ENCODE measurements around the gene SCARB1.

Gene SCARB1

DNA sequence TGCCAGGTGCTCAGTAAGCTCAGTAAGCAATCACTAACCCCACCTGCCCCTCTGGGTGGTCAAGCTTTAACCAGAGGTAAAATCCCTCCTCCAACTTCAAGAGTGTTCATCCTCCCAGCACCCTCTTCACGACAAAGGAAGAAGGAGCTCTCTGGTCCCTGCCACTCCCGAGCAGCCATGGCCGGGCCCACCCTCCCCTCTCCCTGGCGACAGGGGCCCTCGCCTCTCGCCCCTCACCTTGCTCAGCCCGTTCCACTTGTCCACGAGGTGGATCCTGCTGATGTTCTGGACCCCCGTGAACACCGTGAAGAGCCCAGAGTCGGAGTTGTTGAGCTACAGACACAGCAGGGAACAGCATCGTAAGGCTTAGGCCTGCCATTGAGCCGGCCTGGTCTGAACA lies 52.0 kb downstream of the SCARB1 start:
- H3K4me3 ChIP-seq (replicated peaks; ENCODE audit: insufficient read depth, low read length), result no peak overlapping the region
- no peak for DNase-seq (ENCODE audit: low read depth in 1 of 2, low spot score in 1 of 2)
- H3K27me3 ChIP-seq (ENCODE audit: insufficient read depth, poor library complexity, severe bottlenecking), result no peaks in the 10 kb centered on the region
- no peak overlapping the region for H3K27ac ChIP-seq (replicated peaks)
- TF ChIP-seq GABPA (IDR thresholded peaks at IDR 0.05; ENCODE audit: low read depth), result no peak
- TF ChIP-seq POLR2AphosphoS5 (IDR thresholded peaks at IDR 0.05; ENCODE audit: low read depth), result no peak
- TF ChIP-seq, protein P1, sequence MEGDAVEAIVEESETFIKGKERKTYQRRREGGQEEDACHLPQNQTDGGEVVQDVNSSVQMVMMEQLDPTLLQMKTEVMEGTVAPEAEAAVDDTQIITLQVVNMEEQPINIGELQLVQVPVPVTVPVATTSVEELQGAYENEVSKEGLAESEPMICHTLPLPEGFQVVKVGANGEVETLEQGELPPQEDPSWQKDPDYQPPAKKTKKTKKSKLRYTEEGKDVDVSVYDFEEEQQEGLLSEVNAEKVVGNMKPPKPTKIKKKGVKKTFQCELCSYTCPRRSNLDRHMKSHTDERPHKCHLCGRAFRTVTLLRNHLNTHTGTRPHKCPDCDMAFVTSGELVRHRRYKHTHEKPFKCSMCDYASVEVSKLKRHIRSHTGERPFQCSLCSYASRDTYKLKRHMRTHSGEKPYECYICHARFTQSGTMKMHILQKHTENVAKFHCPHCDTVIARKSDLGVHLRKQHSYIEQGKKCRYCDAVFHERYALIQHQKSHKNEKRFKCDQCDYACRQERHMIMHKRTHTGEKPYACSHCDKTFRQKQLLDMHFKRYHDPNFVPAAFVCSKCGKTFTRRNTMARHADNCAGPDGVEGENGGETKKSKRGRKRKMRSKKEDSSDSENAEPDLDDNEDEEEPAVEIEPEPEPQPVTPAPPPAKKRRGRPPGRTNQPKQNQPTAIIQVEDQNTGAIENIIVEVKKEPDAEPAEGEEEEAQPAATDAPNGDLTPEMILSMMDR (IDR thresholded peaks at IDR 0.05; ENCODE audit: insufficient read depth, low read length), result no peak
- no peak for TF ChIP-seq SPI1 (IDR thresholded peaks at IDR 0.05; ENCODE audit: borderline replicate concordance, low read depth)
- TF ChIP-seq, protein P2, sequence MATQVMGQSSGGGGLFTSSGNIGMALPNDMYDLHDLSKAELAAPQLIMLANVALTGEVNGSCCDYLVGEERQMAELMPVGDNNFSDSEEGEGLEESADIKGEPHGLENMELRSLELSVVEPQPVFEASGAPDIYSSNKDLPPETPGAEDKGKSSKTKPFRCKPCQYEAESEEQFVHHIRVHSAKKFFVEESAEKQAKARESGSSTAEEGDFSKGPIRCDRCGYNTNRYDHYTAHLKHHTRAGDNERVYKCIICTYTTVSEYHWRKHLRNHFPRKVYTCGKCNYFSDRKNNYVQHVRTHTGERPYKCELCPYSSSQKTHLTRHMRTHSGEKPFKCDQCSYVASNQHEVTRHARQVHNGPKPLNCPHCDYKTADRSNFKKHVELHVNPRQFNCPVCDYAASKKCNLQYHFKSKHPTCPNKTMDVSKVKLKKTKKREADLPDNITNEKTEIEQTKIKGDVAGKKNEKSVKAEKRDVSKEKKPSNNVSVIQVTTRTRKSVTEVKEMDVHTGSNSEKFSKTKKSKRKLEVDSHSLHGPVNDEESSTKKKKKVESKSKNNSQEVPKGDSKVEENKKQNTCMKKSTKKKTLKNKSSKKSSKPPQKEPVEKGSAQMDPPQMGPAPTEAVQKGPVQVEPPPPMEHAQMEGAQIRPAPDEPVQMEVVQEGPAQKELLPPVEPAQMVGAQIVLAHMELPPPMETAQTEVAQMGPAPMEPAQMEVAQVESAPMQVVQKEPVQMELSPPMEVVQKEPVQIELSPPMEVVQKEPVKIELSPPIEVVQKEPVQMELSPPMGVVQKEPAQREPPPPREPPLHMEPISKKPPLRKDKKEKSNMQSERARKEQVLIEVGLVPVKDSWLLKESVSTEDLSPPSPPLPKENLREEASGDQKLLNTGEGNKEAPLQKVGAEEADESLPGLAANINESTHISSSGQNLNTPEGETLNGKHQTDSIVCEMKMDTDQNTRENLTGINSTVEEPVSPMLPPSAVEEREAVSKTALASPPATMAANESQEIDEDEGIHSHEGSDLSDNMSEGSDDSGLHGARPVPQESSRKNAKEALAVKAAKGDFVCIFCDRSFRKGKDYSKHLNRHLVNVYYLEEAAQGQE (IDR thresholded peaks at IDR 0.05; ENCODE audit: insufficient replicate concordance, low read depth), result no peak

DNA sequence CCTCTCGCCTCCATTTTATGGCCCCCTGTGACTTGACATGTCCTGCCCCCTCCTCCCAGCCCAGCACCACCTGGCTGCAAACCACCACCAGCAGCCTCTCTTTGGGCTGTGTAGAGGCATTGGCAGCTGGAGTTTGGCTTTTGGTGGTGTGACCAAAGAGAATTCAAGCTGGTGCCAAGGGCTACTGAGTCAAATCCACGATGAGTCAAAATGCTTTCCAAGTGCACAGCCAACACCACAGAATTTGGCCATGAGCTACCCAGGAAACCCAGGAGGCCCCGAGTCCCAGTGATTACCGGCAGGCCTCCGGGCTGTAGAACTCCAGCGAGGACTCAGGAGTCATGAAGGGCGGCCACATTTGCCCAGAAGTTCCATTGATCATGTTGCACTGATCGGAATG lies 53.8 kb downstream of the SCARB1 start:
- no peak overlapping the region for H3K27ac ChIP-seq (replicated peaks)
- H3K27me3 ChIP-seq (ENCODE audit: insufficient read depth, poor library complexity, severe bottlenecking), result no peaks in the 10 kb centered on the region
- TF ChIP-seq, protein P1 (IDR thresholded peaks at IDR 0.05; ENCODE audit: insufficient read depth, low read length), result no peak
- TF ChIP-seq GABPA (IDR thresholded peaks at IDR 0.05; ENCODE audit: low read depth) (no peak), POLR2AphosphoS5 (IDR thresholded peaks at IDR 0.05; ENCODE audit: low read depth) (no peak), SPI1 (IDR thresholded peaks at IDR 0.05; ENCODE audit: borderline replicate concordance, low read depth) (no peak)
- TF ChIP-seq, protein P2 (IDR thresholded peaks at IDR 0.05; ENCODE audit: insufficient replicate concordance, low read depth), result no peak
- no peak for DNase-seq (ENCODE audit: low read depth in 1 of 2, low spot score in 1 of 2)
- H3K4me3 ChIP-seq (replicated peaks; ENCODE audit: insufficient read depth, low read length), result no peak overlapping the region

DNA sequence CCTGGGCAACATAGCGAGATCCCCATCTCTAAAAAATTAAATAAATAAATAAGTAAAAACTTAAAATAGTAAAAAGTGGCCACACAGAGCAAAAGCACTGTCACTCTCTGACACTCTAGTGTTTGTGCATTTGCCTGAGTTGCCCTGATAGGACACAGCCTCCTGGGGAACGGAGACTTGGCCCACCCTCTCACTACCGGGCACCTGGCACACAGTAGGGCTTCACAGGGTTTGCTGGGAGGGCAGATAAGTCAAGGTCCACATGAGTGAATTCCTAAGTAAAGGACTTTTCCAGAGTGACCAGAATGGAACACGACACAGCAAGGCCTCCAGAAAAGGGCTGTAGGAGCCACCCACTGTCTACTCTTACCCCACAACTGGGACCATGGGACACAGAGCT lies 54.3 kb downstream of the SCARB1 start:
- Histone ChIP-seq H3K4me3 (replicated peaks; ENCODE audit: insufficient read depth, low read length) (no peak overlapping the region), H3K27me3 (ENCODE audit: insufficient read depth, poor library complexity, severe bottlenecking) (no peaks in the 10 kb centered on the region), H3K27ac (replicated peaks) (no peak overlapping the region)
- no peak for DNase-seq (ENCODE audit: low read depth in 1 of 2, low spot score in 1 of 2)
- TF ChIP-seq, protein P2 (IDR thresholded peaks at IDR 0.05; ENCODE audit: insufficient replicate concordance, low read depth), result no peak
- no peak for TF ChIP-seq SPI1 (IDR thresholded peaks at IDR 0.05; ENCODE audit: borderline replicate concordance, low read depth)
- TF ChIP-seq, protein P1 (IDR thresholded peaks at IDR 0.05; ENCODE audit: insufficient read depth, low read length), result no peak

Measured in HL-60 (cell line).